Kidney (tissue), 14 donors: Measurements from ENCODE around the gene ALDH8A1. TPM values are rescaled to one million over a fixed set of nuclear protein-coding genes. Genes with fewer than 3 reads are reported as not detected.

Experiments
- DNase-seq, 5 donors: peaks; one replicate each; pipeline ENCODE4 v3.0.0-alpha.2; 2013 to 2020
- FAIRE-seq: peaks from 2 replicates; lab custom pipeline; 2012; peaks lifted over from hg19 to GRCh38; lab: Jason Lieb, UNC
- H3K27ac ChIP-seq, 2 donors: one replicate each; pipeline ENCODE4 v1.7.0; 2013; ENCODE audit warnings: low read depth in 2 of 2, low read length in 2 of 2, inconsistent platforms in 1 of 2
- H3K27me3 ChIP-seq: one replicate; pipeline ENCODE4 v1.7.1; 2013; ENCODE audit warnings: low read length, inconsistent platforms; ENCODE audit not compliant: control insufficient read depth, insufficient read depth
- H3K36me3 ChIP-seq, 3 donors: one replicate each; pipeline versions ENCODE4 v1.7.0 to v1.7.1; 2013; ENCODE audit warnings: low read length in 3 of 3, control low read depth in 1 of 3, inconsistent platforms in 1 of 3; ENCODE audit not compliant: insufficient read depth in 3 of 3, control insufficient read depth in 2 of 3
- H3K4me1 ChIP-seq, 3 donors: one replicate each; pipeline versions ENCODE4 v1.7.0 to v1.7.1; 2013; ENCODE audit warnings: low read length in 3 of 3, inconsistent platforms in 1 of 3, low read depth in 1 of 3; ENCODE audit not compliant: control insufficient read depth in 2 of 3, insufficient read depth in 2 of 3
- H3K4me3 ChIP-seq, 3 donors: one replicate each; pipeline versions ENCODE4 v1.7.0 to v1.8.1; 2013; ENCODE audit warnings: low read length in 3 of 3, control low read depth in 1 of 3, inconsistent platforms in 1 of 3
- H3K9ac ChIP-seq, 3 donors: one replicate each; pipeline versions ENCODE4 v1.7.0 to v1.7.1; 2013; ENCODE audit warnings: low read length in 3 of 3, control low read depth in 1 of 3, inconsistent platforms in 1 of 3
- H3K9me3 ChIP-seq, 3 donors: one replicate each; pipeline versions ENCODE4 v1.7.0 to v1.7.1; 2013; ENCODE audit warnings: low read length in 3 of 3, control low read depth in 1 of 3, inconsistent platforms in 1 of 3; ENCODE audit not compliant: control insufficient read depth in 2 of 3, insufficient read depth in 1 of 3
- intact Hi-C: fragments of 100-400 bp; cut with DNase I; formaldehyde crosslinking; loops from one replicate; pipeline ENCODE4 v1.11.1; 2022
- polyA plus RNA-seq: library from polyadenylated mRNA; stranded (reverse); fragments of 350-450 nt; fragmentation: Illumina TruSeq; extraction: RNeasy Lipid Tissue Mini Kit (QIAGEN cat#74804); gene quantifications from one replicate; pipeline ENCODE4 v1.2.3, GENCODE V29; 2014; ENCODE audit warnings: low read depth, low replicate concordance; ENCODE audit not compliant: insufficient read depth
- total RNA-seq: library from RNA; stranded (reverse); fragmentation: NEBNext Ultra II Directional; extraction: Animal tissue kit (Norgen Biotek cat#: 25700); gene quantifications from one replicate; pipeline ENCODE4 v1.2.1, GENCODE V29; 2021
- TF ChIP-seq, protein P1 (sequence below): IDR thresholded peaks from 3 replicates; pipeline ENCODE4 v1.5.1; 2012; ENCODE audit warnings: mild to moderate bottlenecking, moderate library complexity, borderline replicate concordance; ENCODE audit not compliant: insufficient read depth; ENCODE audit errors: extremely low read depth
- donor health status: control.
- donor health status: control.
- donor health status: control.
- donor health status: control.
- donor health status: control.
- donor health status: DM: yes; HTN: yes; CAD: no.
- donor health status: Normal renal cell carcinoma (clear cell type).

Gene ALDH8A1
- total and polyA plus RNA-seq, 2 donors from 2014 or later, result 11.2 to 56.7 TPM

DNA sequence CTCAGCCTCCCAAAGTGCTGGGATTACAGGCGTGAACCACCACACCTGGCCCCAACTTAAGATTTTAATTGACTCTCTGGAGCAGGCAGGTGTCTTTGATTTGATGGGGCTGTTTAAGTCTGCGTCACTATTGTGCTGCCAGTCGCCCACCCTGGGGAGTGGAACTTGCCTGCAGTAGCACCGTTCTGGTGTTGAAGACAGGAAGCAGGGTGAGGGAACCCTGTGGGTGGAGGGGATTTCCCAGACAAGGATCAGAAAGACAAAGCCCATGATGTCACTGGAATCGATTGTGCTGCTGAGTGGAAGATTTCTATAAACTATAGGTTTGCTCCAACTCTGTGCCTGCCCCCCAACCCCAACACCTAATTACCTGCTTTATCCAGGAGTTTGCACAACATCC, 11.0 kb downstream of the ALDH8A1 start:
- Histone ChIP-seq H3K36me3 (peaks cover 0 to 8% (median 3%) of the 10 kb centered on the region in 3 donors), H3K27me3 (no peaks in the 10 kb centered on the region), H3K9ac (no peak overlapping the region), H3K27ac (no peak overlapping the region), H3K9me3 (no peaks in the 10 kb centered on the region), H3K4me3 (no peak overlapping the region), H3K4me1 (peaks cover 0 to 5% (median 0%) of the 10 kb centered on the region in 3 donors)
- intact Hi-C loops, result no loop called here
- FAIRE-seq (no peak), DNase-seq (no peak)
- TF ChIP-seq, protein P1, sequence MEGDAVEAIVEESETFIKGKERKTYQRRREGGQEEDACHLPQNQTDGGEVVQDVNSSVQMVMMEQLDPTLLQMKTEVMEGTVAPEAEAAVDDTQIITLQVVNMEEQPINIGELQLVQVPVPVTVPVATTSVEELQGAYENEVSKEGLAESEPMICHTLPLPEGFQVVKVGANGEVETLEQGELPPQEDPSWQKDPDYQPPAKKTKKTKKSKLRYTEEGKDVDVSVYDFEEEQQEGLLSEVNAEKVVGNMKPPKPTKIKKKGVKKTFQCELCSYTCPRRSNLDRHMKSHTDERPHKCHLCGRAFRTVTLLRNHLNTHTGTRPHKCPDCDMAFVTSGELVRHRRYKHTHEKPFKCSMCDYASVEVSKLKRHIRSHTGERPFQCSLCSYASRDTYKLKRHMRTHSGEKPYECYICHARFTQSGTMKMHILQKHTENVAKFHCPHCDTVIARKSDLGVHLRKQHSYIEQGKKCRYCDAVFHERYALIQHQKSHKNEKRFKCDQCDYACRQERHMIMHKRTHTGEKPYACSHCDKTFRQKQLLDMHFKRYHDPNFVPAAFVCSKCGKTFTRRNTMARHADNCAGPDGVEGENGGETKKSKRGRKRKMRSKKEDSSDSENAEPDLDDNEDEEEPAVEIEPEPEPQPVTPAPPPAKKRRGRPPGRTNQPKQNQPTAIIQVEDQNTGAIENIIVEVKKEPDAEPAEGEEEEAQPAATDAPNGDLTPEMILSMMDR, result no peak

DNA sequence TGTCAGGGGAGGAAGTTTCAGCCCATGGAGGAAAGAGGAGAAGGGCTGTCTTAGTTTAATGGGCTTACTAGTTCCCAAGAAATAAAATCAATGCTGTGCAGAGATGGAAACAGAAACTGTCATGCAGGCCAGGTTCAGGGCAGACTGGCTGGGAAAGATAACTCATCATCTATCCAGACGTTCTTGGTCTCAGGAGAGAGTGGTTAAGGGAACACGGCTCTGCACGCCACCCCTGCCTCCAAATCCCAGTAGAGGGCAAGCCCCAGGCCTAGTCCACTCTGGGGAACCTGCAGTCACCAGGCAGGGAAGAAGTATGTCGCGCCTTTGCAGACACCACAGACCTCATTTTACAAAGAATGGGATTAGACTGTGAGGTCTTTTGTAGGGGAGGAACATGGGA, 12.5 kb downstream of the ALDH8A1 start:
- peaks cover 0 to 12% (median 3%) of the 10 kb centered on the region in 3 donors for H3K36me3 ChIP-seq
- peaks cover 0 to 5% (median 0%) of the 10 kb centered on the region in 3 donors for H3K4me1 ChIP-seq
- no peaks in the 10 kb centered on the region for H3K27me3 ChIP-seq
- TF ChIP-seq, protein P1, result no peak
- no peak overlapping the region for H3K27ac ChIP-seq
- no peak overlapping the region for H3K4me3 ChIP-seq
- no peak for DNase-seq
- no peak for FAIRE-seq
- H3K9me3 ChIP-seq, result no peaks in the 10 kb centered on the region
- intact Hi-C loops, result no loop called here
- no peak overlapping the region for H3K9ac ChIP-seq

DNA sequence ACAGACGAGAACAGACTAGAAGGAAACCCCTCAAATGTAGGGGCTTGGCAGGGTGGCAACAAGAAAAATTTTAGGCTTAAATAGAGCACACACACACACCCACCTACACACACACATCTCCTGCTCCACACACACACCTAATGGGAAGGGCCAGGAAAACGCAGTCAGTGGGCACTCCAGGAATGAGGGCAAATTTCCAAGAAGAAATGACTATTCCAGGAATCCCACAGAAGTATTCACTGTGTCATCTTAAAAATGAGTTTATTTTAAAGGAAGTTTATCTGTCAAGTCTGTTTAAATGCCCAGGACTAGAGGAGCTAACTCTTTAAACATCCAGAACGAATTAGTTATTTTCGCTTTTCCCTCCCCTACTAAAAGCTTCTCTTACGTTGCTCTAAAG, 13.0 kb downstream of the ALDH8A1 start:
- Histone ChIP-seq H3K27me3 (no peaks in the 10 kb centered on the region), H3K4me1 (peaks cover 0 to 5% (median 0%) of the 10 kb centered on the region in 3 donors), H3K4me3 (no peak overlapping the region), H3K9me3 (no peaks in the 10 kb centered on the region), H3K36me3 (peaks cover 0 to 17% (median 3%) of the 10 kb centered on the region in 3 donors), H3K27ac (no peak overlapping the region), H3K9ac (no peak overlapping the region)
- no peak for FAIRE-seq
- intact Hi-C loops, result no loop called here
- no peak for DNase-seq
- TF ChIP-seq, protein P1, result no peak

DNA sequence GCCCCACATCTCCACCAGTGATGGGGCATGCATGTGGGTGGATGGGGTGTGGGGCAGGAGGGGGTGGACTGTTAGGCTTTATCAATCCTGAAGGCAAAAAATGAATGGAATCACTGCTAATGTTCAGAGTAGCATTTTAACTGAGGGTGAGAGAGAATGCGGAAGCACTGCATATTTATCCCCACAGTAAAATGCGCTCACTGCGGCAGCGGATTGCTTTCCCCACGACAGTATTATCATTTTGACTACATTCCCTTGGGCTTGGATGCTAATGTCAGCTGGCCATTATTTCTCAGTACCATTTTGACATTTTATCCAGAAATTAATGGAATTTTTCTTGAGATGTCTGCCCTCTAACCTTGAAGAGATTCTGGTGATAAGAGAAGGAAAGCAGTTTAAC, 13.4 kb downstream of the ALDH8A1 start:
- Histone ChIP-seq H3K27ac (no peak overlapping the region), H3K4me3 (no peak overlapping the region), H3K36me3 (peaks cover 0 to 19% (median 3%) of the 10 kb centered on the region in 3 donors), H3K4me1 (peaks cover 0 to 5% (median 0%) of the 10 kb centered on the region in 3 donors), H3K9me3 (no peaks in the 10 kb centered on the region), H3K27me3 (no peaks in the 10 kb centered on the region), H3K9ac (no peak overlapping the region)
- TF ChIP-seq, protein P1, result no peak
- FAIRE-seq (no peak), DNase-seq (no peak)
- intact Hi-C loops, result no loop called here
